ENCODE results near the gene ZNF740.
"Not testable (repeated sequence)": the region's sequence is repeated elsewhere in the genome, so short reads cannot be mapped to it uniquely, and the experiment has no call there.

ZNF740 gene

GRCh38 chr12:53180220-53180930 lies at the start of gene ZNF740, which contains the start of gene CSAD:
Gene ZNF740, plus strand, starts transcription at chr12:53180722. Its CDS starts 1,262 bp downstream, at chr12:53181984.
Gene CSAD, minus strand, starts transcription at chr12:53180925. Its CDS starts 7,455 bp downstream, at chr12:53173470.
- DNase-seq (ENCODE audit: low spot score) = peak; percentile 98

DNA sequence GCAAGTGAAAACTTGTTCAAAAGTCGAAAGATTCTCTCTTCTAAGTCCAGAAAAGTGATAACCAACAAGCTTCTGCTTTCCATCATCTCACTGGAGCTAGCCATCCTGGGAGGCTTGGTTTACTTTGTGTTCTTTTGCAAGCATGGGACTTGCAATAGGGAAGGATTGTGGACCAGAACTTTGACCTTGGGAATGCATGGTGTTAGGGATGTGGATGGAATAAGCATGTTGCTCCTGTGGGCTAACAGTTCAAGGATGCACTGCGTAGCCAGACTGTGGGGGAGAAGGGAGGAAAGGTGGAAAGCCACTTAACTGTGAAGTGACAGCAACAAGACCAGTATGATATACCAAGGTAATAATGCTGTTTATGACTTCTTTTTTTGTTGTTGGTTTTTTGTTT lies 48.7 kb upstream of the ZNF740 start:
- DNase-seq (ENCODE audit: low spot score) = no peak

- DNase-seq (ENCODE audit: low spot score) = no peak
Observed at GRCh38 chr12:53133722-53134121, 46.8 kb upstream of the ZNF740 start.

GRCh38 chr12:53143355-53143754 lies 37.2 kb upstream of the ZNF740 start:
- no peak for DNase-seq (ENCODE audit: low spot score)

GRCh38 chr12:53145383-53146260 lies 34.9 kb upstream of the ZNF740 start:
- DNase-seq (ENCODE audit: low spot score) = no peak

DNA sequence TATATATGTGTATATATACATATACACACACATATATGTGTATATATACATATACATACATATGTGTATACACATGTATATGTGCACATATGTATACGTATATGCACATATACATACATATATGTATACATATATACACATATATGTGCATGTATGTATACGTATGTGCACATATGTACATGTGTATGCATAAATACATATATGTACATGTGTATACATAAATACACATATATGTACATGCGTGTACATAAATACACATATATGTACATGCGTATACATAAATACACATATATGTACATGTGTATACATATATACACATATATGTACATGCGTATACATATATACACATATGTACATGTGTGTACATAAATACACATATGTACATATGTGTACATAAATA lies 33.3 kb upstream of the ZNF740 start:
- no peak for DNase-seq (ENCODE audit: low spot score)

GRCh38 chr12:53147653-53148052 lies 32.9 kb upstream of the ZNF740 start:
- no peak for DNase-seq (ENCODE audit: low spot score)

- DNase-seq (ENCODE audit: low spot score) = no peak
Observed at GRCh38 chr12:53151039-53151438, 29.5 kb upstream of the ZNF740 start.

GRCh38 chr12:53152390-53152789 lies 28.1 kb upstream of the ZNF740 start:
- DNase-seq (ENCODE audit: low spot score) = no peak

- peak; percentile 84 for DNase-seq (ENCODE audit: low spot score)
Observed at GRCh38 chr12:53159195-53159839, 21.2 kb upstream of the ZNF740 start.

- DNase-seq (ENCODE audit: low spot score) = no peak
Observed at GRCh38 chr12:53160000-53160399, 20.5 kb upstream of the ZNF740 start.

- DNase-seq (ENCODE audit: low spot score) = no peak
Observed at GRCh38 chr12:53160673-53161072, 19.8 kb upstream of the ZNF740 start.

GRCh38 chr12:53161119-53161911 lies 19.2 kb upstream of the ZNF740 start:
- no peak for DNase-seq (ENCODE audit: low spot score)

DNA sequence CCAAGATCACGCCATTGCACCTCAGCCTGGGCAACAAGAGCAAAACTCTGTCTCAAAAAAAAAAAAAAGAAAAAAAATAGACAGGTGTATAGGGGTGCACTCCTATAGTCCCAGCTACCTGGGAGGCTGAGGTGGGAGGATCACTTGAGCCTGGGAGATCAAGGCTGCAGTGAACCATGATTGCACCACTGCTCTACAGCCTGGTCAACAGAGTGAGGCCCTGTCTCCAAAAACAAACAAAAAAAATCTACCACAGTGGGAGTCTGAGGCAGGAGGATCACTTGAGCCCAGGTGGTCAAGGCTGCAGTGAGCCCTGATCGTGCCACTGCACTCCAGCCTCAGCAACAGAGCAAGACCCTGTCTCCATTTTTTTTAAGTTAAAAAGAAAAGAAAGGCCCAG lies 17.5 kb upstream of the ZNF740 start:
- not testable (repeated sequence) for DNase-seq (ENCODE audit: low spot score)

DNA sequence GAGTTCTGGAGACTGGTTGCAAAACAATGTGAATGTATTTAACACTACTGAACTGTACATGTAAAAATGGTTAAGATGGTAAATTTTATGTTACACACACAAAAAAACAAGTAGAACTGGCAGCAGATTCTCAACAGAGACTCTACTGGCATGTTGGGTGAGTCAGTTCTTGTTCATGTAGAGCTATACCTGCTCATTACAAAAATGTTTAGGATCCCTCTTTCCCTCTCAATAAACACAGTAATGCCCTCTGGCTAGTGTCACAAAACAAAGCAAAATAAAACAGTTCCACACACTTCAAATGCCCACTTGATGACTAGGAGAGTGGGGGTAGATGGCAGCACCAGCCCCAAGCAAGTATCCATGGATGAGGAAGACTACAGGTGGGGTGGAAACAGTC lies 13.7 kb upstream of the ZNF740 start:
- DNase-seq (ENCODE audit: low spot score) = no peak

DNA sequence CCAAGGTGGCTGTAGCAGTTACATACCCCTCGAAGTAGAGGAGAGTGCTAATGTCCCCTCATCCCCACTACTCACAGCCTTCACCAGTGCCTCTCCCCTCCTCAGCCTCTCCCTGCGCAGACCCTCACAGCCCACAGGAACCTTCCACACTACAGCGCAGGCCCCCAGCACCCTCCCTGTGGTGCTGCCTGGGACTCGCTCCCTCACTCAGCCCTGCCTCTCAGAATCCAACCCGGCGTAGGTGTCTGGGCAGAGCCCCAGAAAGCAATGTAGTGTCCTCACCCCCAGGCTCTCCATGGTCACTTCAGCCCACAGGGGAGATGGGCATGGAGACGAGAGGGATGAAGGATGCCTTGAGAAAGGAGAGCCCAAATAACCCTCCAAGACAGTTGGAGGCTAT lies 10.9 kb upstream of the ZNF740 start:
- no peak for DNase-seq (ENCODE audit: low spot score)

- DNase-seq (ENCODE audit: low spot score) = no peak
Observed at GRCh38 chr12:53170215-53170614, 10.3 kb upstream of the ZNF740 start.

- no peak for DNase-seq (ENCODE audit: low spot score)
Observed at GRCh38 chr12:53170876-53171724, 9.4 kb upstream of the ZNF740 start.

DNA sequence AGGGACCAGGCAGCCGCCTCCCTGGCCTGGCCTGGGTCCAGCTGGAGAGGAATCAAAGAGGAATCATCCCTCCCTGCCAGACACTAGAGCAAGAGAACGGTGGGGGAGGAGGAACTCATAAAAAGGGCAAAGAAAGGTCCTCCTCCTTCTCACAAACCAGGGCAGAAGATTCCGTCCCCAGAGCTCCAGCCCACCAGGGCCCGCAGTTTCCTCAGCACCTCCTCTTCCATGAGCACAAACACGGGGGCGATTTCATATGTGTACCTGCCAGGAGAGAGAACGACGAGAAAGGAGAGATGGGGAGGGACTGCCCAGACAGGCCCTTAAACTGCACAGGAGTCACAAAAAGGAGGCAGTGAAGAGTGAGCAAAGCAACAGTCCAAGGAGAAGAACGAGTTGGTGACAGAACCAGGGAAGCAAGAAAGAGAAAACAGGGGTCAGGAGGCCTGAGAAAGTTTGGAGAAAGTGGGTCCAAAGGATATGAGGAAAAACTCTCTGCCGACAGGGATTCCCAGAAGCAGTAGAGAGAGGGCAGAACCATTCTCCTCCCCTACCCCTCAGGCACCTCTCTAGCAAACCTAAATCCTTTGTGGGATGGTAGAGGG lies 8.7 kb upstream of the ZNF740 start:
- no peak for DNase-seq (ENCODE audit: low spot score)

DNA sequence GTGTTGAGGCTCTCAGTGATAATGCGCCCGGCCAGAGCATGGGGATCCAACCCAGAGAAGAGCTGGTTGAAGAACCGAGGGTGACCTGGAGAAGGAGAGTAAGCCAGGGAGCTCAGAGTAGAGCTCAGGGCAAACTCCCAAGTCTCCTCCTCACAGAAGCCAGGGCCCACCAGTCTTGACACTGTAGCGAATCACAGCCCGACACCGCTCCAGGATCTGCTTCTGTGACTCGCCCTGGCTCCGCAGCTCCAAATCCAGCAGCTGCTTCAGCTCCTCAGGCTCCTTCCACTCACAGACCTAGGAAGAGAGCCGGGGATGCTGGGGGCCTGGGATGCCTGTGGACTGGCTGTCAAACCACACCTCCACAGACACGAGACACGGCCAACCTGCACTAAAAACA lies 8.2 kb upstream of the ZNF740 start:
- DNase-seq (ENCODE audit: low spot score) = no peak

Measured in Ammon's horn (tissue), 1 donor.